Measurements from ENCODE around the gene DHRS2.
"Not testable (repeated sequence)": the region's sequence is repeated elsewhere in the genome, so short reads cannot be mapped to it uniquely, and the experiment has no call there.

The DHRS2 gene

GRCh38 chr14:23634698-23635412, 1.3 kb upstream of the DHRS2 start:
- not testable (repeated sequence) for DNase-seq

GRCh38 chr14:23637312-23637654, 1.1 kb downstream of the DHRS2 start:
- DNase-seq, result not testable (repeated sequence)

GRCh38 chr14:23637655-23638413, 1.7 kb downstream of the DHRS2 start:
- not testable (repeated sequence) for DNase-seq

- no peak for DNase-seq
Measured at GRCh38 chr14:23638414-23639047, 2.4 kb downstream of the DHRS2 start.

GRCh38 chr14:23639048-23639890, 3.1 kb downstream of the DHRS2 start:
- no peak for DNase-seq

- no peak for DNase-seq
Measured at GRCh38 chr14:23639891-23640523, 3.8 kb downstream of the DHRS2 start.

GRCh38 chr14:23640524-23641141, 4.5 kb downstream of the DHRS2 start:
- no peak for DNase-seq

GRCh38 chr14:23641180-23641914, 5.2 kb downstream of the DHRS2 start:
- DNase-seq, result no peak

GRCh38 chr14:23641915-23642588, 5.9 kb downstream of the DHRS2 start:
- DNase-seq, result no peak

- DNase-seq, result no peak
Measured at GRCh38 chr14:23643533-23644194, 7.5 kb downstream of the DHRS2 start.

GRCh38 chr14:23644195-23644918, 8.2 kb downstream of the DHRS2 start:
- no peak for DNase-seq

- DNase-seq, result no peak
Measured at GRCh38 chr14:23644919-23645336, 8.8 kb downstream of the DHRS2 start.

- DNase-seq, result no peak
Measured at GRCh38 chr14:23645504-23645811, 9.3 kb downstream of the DHRS2 start.

GRCh38 chr14:23645812-23646647, 9.9 kb downstream of the DHRS2 start:
- DNase-seq, result no peak

- no peak for DNase-seq
Measured at GRCh38 chr14:23646648-23647549, 10.7 kb downstream of the DHRS2 start.

GRCh38 chr14:23647619-23648018, 11.5 kb downstream of the DHRS2 start:
- DNase-seq, result no peak

- no peak for DNase-seq
Measured at GRCh38 chr14:23648764-23649460, 12.7 kb downstream of the DHRS2 start.
